ENCODE results near the gene ENHO. TPM values are rescaled to one million over a fixed set of nuclear protein-coding genes. Genes with fewer than 3 reads are reported as not detected.

The ENHO gene
- total RNA-seq, 2 experiments from 2014 or later = not detected

GRCh38 chr9:34493972-34494535 is 28.7 kb downstream of the ENHO start:
- H3K27ac Mint-ChIP-seq = no peak overlapping the region
- peaks cover 12% of the 10 kb centered on the region for H3K27me3 Mint-ChIP-seq
- ATAC-seq (no peak), DNase-seq (peak; percentile 50)
- no peaks in the 10 kb centered on the region for H3K9me3 Mint-ChIP-seq
- H3K4me3 Mint-ChIP-seq = no peak overlapping the region
- TF ChIP-seq, protein P1, sequence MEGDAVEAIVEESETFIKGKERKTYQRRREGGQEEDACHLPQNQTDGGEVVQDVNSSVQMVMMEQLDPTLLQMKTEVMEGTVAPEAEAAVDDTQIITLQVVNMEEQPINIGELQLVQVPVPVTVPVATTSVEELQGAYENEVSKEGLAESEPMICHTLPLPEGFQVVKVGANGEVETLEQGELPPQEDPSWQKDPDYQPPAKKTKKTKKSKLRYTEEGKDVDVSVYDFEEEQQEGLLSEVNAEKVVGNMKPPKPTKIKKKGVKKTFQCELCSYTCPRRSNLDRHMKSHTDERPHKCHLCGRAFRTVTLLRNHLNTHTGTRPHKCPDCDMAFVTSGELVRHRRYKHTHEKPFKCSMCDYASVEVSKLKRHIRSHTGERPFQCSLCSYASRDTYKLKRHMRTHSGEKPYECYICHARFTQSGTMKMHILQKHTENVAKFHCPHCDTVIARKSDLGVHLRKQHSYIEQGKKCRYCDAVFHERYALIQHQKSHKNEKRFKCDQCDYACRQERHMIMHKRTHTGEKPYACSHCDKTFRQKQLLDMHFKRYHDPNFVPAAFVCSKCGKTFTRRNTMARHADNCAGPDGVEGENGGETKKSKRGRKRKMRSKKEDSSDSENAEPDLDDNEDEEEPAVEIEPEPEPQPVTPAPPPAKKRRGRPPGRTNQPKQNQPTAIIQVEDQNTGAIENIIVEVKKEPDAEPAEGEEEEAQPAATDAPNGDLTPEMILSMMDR (IDR thresholded peaks at IDR 0.05) = no peak
- intact Hi-C loops (cut with micrococcal nuclease) = no loop called here
- POLR2A ChIA-PET = interaction anchor here (1.6 kb wide), 1 partner anchor 55 kb away, joined by 3 read pairs; no protein-coding TSS in a partner anchor
- no peaks in the 10 kb centered on the region for H3K36me3 Mint-ChIP-seq (ENCODE audit: low read depth)
- CTCF ChIA-PET = interaction anchor here (1.5 to 10.3 kb wide), 3 partner anchors 30 to 90 kb away, joined by 3 to 90 read pairs (median 9); no protein-coding TSS in a partner anchor
- H3K4me1 Mint-ChIP-seq (ENCODE audit: low read depth) = no peaks in the 10 kb centered on the region

GRCh38 chr9:34492051-34492450 is 30.7 kb downstream of the ENHO start:
- ATAC-seq = no peak
- DNase-seq = no peak
- Mint-ChIP-seq H3K27me3 (peaks cover 16% of the 10 kb centered on the region), H3K9me3 (no peaks in the 10 kb centered on the region), H3K27ac (no peak overlapping the region), H3K36me3 (ENCODE audit: low read depth) (no peaks in the 10 kb centered on the region), H3K4me1 (ENCODE audit: low read depth) (no peaks in the 10 kb centered on the region), H3K4me3 (no peak overlapping the region)
- intact Hi-C loops (cut with micrococcal nuclease) = no loop called here
- POLR2A ChIA-PET = interaction anchor here (1.3 kb wide), 1 partner anchor 269 kb away, joined by 3 read pairs; no protein-coding TSS in a partner anchor
- CTCF ChIA-PET = interaction anchor here (1.9 to 2.0 kb wide), 2 partner anchors 8 to 88 kb away, joined by 7 to 9 read pairs; no protein-coding TSS in a partner anchor
- TF ChIP-seq, protein P1 (IDR thresholded peaks at IDR 0.05) = no peak

DNA sequence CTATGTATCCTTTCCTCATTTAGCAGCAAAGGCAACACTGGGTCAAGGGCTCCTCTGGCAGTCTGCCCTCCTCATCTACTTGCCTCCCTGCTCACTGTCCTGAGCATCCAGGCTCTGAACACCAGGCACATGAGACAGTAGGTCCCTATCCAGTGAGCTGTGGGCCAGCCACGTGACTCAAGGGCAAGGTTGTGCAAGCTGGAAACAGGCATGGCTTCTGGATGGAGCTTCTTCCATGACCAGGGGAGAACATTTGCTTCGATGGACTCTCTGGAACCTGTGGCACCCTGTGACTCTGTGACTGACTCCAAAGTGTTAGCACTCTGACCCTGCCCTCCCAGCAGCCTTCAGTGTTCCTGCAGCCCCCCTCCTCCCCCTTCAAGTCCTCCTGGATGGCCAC is 31.2 kb downstream of the ENHO start:
- Mint-ChIP-seq H3K9me3 (no peaks in the 10 kb centered on the region), H3K36me3 (ENCODE audit: low read depth) (no peaks in the 10 kb centered on the region), H3K4me1 (ENCODE audit: low read depth) (no peaks in the 10 kb centered on the region), H3K4me3 (no peak overlapping the region), H3K27me3 (peaks cover 17% of the 10 kb centered on the region), H3K27ac (no peak overlapping the region)
- intact Hi-C loops (cut with micrococcal nuclease) = no loop called here
- DNase-seq (no peak), ATAC-seq (no peak)
- TF ChIP-seq, protein P1 (IDR thresholded peaks at IDR 0.05) = no peak
- ChIA-PET CTCF (interaction anchor here (1.2 to 2.1 kb wide), 3 partner anchors 8 to 100 kb away, joined by 3 to 7 read pairs (median 6); no protein-coding TSS in a partner anchor), POLR2A (interaction anchor here (1.3 kb wide), 1 partner anchor 269 kb away, joined by 3 read pairs; no protein-coding TSS in a partner anchor)

DNA sequence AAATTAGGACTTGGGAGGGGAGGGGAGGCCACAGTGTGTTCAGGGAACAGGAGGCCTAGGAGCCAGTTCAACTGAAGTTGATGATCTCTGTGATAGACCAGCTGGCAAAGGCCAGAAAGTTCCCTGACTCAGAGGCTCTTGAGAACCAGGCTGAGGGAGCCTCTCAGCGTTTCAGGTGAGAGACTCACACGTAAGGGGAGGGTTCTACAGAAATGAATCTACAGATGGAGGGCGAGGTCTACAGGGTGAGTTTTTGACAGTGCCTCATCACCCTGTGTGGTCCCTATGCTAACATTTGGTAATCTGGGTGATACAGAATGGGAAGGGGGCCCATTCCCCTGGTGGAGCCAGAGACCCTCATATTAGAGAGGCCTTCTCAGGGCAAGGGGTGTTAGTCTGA is 32.0 kb downstream of the ENHO start:
- H3K9me3 Mint-ChIP-seq = no peaks in the 10 kb centered on the region
- H3K27me3 Mint-ChIP-seq = peaks cover 18% of the 10 kb centered on the region
- ChIA-PET POLR2A (no interaction called here), CTCF (interaction anchor here (0.9 to 2.1 kb wide), 5 partner anchors 9 to 100 kb away, joined by 3 to 7 read pairs (median 5); no protein-coding TSS in a partner anchor)
- no peaks in the 10 kb centered on the region for H3K36me3 Mint-ChIP-seq (ENCODE audit: low read depth)
- ATAC-seq (no peak), DNase-seq (no peak)
- TF ChIP-seq, protein P1 (IDR thresholded peaks at IDR 0.05) = no peak
- no peak overlapping the region for H3K27ac Mint-ChIP-seq
- no peaks in the 10 kb centered on the region for H3K4me1 Mint-ChIP-seq (ENCODE audit: low read depth)
- H3K4me3 Mint-ChIP-seq = no peak overlapping the region
- intact Hi-C loops (cut with micrococcal nuclease) = no loop called here

GRCh38 chr9:34490360-34490759 is 32.4 kb downstream of the ENHO start:
- TF ChIP-seq, protein P1 (IDR thresholded peaks at IDR 0.05) = no peak
- H3K4me3 Mint-ChIP-seq = no peak overlapping the region
- ChIA-PET CTCF (interaction anchor here (0.9 to 2.1 kb wide), 6 partner anchors 10 to 101 kb away, joined by 3 to 8 read pairs (median 6); no protein-coding TSS in a partner anchor), POLR2A (no interaction called here)
- H3K4me1 Mint-ChIP-seq (ENCODE audit: low read depth) = no peaks in the 10 kb centered on the region
- intact Hi-C loops (cut with micrococcal nuclease) = no loop called here
- no peak for DNase-seq
- no peaks in the 10 kb centered on the region for H3K36me3 Mint-ChIP-seq (ENCODE audit: low read depth)
- no peak for ATAC-seq
- H3K9me3 Mint-ChIP-seq = no peaks in the 10 kb centered on the region
- peaks cover 18% of the 10 kb centered on the region for H3K27me3 Mint-ChIP-seq
- H3K27ac Mint-ChIP-seq = no peak overlapping the region

Measured in activated CD8-positive, alpha-beta T cell treated with anti-CD3 and anti-CD28 coated beads for 36 hours (primary cell).